GM10266 (cell line): ENCODE data around the gene GOLGA8G.
"Not testable (repeated sequence)": the region's sequence is repeated elsewhere in the genome, so short reads cannot be mapped to it uniquely, and the experiment has no call there.

Source experiments
- DNase-seq: peaks from one replicate; pipeline ENCODE4 v3.0.0; 2012; ENCODE audit errors: extremely low spot score

Gene GOLGA8G, protein sequence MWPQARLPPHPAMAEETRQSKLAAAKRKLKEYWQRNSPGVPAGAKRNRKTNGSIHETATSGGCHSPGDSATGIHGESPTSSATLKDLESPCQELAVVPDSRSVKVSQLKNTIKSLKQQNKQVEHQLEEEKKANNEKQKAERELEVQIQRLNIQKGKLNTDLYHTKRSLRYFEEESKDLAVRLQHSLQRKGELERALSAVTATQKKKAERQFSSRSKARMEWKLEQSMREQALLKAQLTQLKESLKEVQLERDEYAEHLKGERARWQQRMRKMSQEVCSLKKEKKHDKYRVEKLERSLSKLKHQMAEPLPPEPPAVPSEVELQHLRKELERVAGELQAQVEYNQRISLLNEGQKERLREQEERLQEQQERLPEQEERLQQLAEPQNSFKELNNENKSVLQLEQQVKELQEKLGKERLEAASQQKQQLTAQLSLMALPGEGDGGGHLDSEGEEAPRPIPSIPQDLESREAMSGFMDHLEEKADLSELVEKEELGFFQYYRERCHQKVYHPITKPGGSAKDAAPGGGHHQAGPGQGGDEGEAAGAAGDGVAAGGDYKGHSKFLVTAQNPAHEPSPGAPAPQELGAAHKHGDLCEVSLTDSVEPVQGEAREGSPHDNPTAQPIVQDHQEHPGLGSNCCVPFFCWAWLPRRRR

GRCh38 chr15:28532954-28533353 lies at the start of gene GOLGA8G:
GOLGA8G (minus strand) TSS chr15:28532971; CDS start chr15:28532909, 62 bp downstream.
- not testable (repeated sequence) for DNase-seq

DNA sequence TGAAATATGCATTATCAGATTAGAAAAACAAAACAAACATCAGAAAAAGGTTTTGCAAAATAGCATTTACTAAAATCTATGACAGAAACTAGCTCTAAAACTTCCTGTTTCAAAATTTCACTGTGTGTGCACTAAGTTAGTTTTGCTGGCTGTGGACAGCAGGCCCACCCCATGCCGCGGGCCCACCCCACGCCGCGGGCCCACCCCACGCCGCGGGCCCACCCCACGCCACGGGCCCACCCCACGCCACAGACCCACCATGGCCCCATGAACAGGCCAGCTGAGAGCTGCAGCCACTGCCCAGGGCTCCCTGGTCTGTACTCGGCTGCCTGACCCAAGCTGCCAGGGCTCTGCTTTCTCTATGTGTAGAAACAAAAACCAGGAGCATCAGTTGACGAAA lies 40.6 kb upstream of the GOLGA8G start:
- DNase-seq: not testable (repeated sequence)

DNA sequence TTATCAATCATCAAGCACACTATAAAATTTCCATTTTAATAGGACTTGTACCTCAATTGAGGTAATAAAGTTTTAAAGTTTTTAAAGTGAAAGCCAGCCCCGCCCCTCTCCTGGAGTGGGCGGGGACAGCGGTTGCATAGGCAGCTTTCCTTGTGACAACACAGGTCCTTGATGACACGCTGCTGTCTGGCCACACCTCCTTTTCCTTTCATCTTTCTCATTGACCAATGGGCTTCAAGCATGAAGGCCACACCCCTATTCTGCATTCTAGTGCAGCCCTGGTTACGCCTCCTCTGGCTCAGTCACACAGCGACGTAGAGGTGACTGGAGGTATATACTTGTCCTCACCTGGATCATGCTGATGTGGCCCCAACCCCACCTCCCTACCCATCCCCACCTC lies 20.5 kb upstream of the GOLGA8G start, which contains the start of gene GOLGA6L25:
TSS of gene GOLGA6L25 (plus strand) at position 301 of the 400 bp plus-strand sequence. CDS start at position 362, 61 bp downstream.
- DNase-seq: not testable (repeated sequence)

DNA sequence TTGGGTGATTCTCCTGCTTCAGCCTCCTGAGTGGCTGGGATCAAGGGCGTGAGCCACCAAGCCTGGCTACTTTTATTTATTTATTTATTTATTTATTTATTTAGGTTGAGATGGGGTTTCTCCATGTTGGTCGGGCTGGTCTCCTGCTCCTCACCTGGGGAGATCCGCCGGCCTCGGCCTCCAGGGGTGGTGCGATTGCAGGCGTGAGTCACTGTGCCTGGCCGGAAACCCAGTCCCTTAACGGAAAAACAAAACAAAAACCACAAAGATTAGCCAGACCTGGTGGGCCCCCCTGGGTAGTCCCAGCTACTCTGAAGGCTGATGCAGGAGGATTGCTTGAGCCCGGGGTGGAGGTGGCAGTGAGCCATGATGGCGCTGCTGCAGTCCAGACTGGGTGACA lies 17.6 kb downstream of the GOLGA8G start:
- DNase-seq: not testable (repeated sequence)

GRCh38 chr15:28514128-28514527 lies 18.6 kb downstream of the GOLGA8G start:
- DNase-seq: not testable (repeated sequence)

- not testable (repeated sequence) for DNase-seq
Observed at GRCh38 chr15:28508217-28508889, 24.4 kb downstream of the GOLGA8G start.

- DNase-seq: not testable (repeated sequence)
Observed at GRCh38 chr15:28481340-28481739, 51.4 kb downstream of the GOLGA8G start.
